HepG2 (cell line): ENCODE results near the gene KISS1. TPM values are rescaled to one million over a fixed set of nuclear protein-coding genes. Genes with fewer than 3 reads are reported as not detected.

Source experiments
- ATAC-seq: fragments of 200-7000 bp; cut with Tn5 transposase; 3 replicates; pipeline ENCODE4 v1.9.1; 2020; ENCODE audit warnings: mild to moderate bottlenecking, moderate library complexity
- BruUV-seq: library from RNA; stranded (reverse); fragments of 400-500 nt; replicated peaks from 2 replicates; lab custom pipeline; 2021; lab: Mats Ljungman, UMichigan
- CTCF ChIA-PET: fragments of 300-600 bp; formaldehyde crosslinking; extraction: SDS; loops from one replicate; lab custom pipeline; 2021; ENCODE audit warnings: low total read pairs, inconsistent platforms, low intra/inter-chr PET ratio; lab: Yijun Ruan, JAX
- POLR2A ChIA-PET: fragments of 350-600 bp; sonication (Branson Sonifier 250); formaldehyde crosslinking; loops from one replicate; lab custom pipeline; 2020; ENCODE audit warnings: antibody characterized with exemption, inconsistent platforms; lab: Yijun Ruan, JAX
- DNase-seq: peaks from one replicate; pipeline ENCODE4 v3.0.0-alpha.2; 2015; ENCODE audit warnings: low spot score
- FAIRE-seq: peaks from 3 replicates; lab custom pipeline; 2011; peaks lifted over from hg19 to GRCh38; lab: Jason Lieb, UNC
- H2AFZ ChIP-seq: one replicate; pipeline ENCODE4 v1.6.1; 2011; ENCODE audit warnings: low read length, inconsistent platforms
- H3K27ac ChIP-seq: fragments of 300-600 bp; 3 replicates; pipeline ENCODE4 v1.8.0; 2011; ENCODE audit warnings: mixed run types, mild to moderate bottlenecking, mixed read lengths, low read length, inconsistent platforms; ENCODE audit not compliant: insufficient read depth; ENCODE audit errors: extremely low read length
- H3K27me3 ChIP-seq, 2 experiments: fragments of 200-600 bp in 1 of 2; 2 replicates in 1 of 2; 3 replicates in 1 of 2; pipeline versions ENCODE4 v1.6.0 to v1.8.0; 2011; ENCODE audit warnings: low read length in 2 of 2, mild to moderate bottlenecking in 2 of 2, moderate library complexity in 2 of 2, inconsistent platforms in 1 of 2; ENCODE audit not compliant: insufficient read depth in 2 of 2, control insufficient read depth in 1 of 2
- H3K36me3 ChIP-seq, 2 experiments: fragments of 200-600 bp in 1 of 2; replicated peaks in 1 of 2; 2 replicates in 1 of 2; 3 replicates in 1 of 2; pipeline versions ENCODE4 v1.5.1 to v1.8.0; 2011; ENCODE audit warnings: low read length in 2 of 2, inconsistent platforms in 1 of 2; ENCODE audit not compliant: insufficient read depth in 2 of 2, control insufficient read depth in 1 of 2
- H3K4me1 ChIP-seq: 2 replicates; pipeline ENCODE4 v1.5.1; 2012; ENCODE audit warnings: low read length, inconsistent platforms; ENCODE audit not compliant: insufficient read depth
- H3K4me2 ChIP-seq: 2 replicates; pipeline ENCODE4 v1.6.0; 2011; ENCODE audit warnings: low read depth, low read length, inconsistent platforms
- H3K4me3 ChIP-seq, 3 experiments: fragments of 200-600 bp in 1 of 3; sonication (generic), shearing (Covaris generic) in 1 of 3; replicated peaks in 1 of 3; 2 replicates each; pipeline ENCODE4 v1.5.1; 2011 to 2016; ENCODE audit warnings: low read length in 3 of 3, inconsistent platforms in 2 of 3, low read depth in 2 of 3, mild to moderate bottlenecking in 2 of 3, control low read depth in 1 of 3, mixed read lengths in 1 of 3; ENCODE audit not compliant: insufficient read depth in 1 of 3
- H3K79me2 ChIP-seq: one replicate; pipeline ENCODE4 v1.6.1; 2011; ENCODE audit warnings: low read length, inconsistent platforms; ENCODE audit not compliant: insufficient read depth
- H3K9ac ChIP-seq: 2 replicates; pipeline ENCODE4 v1.6.0; 2011; ENCODE audit warnings: mild to moderate bottlenecking, low read depth, low read length, inconsistent platforms; ENCODE audit not compliant: insufficient read depth
- H3K9me3 ChIP-seq: 2 replicates; pipeline ENCODE4 v1.5.1; 2012; ENCODE audit warnings: mild to moderate bottlenecking, low read length
- H4K20me1 ChIP-seq: 2 replicates; pipeline ENCODE4 v1.6.0; 2011; ENCODE audit warnings: inconsistent platforms, mild to moderate bottlenecking, low read length, moderate library complexity; ENCODE audit not compliant: insufficient read depth
- MXD4 ChIP-seq: IDR thresholded peaks from 2 replicates; pipeline ENCODE4 v1.6.1; 2016; ENCODE audit warnings: mild to moderate bottlenecking, missing biosample characterization, missing genetic modification reagents
- ZNF382 ChIP-seq: sonication (generic); formaldehyde crosslinking; IDR thresholded peaks from 2 replicates; pipeline ENCODE4 v1.5.0; 2020; ENCODE audit warnings: missing genetic modification reagents, mild to moderate bottlenecking, borderline replicate concordance
- ZNF609 ChIP-seq: sonication (generic); formaldehyde crosslinking; IDR thresholded peaks from 2 replicates; pipeline ENCODE4 v1.4.0; 2020; ENCODE audit warnings: mild to moderate bottlenecking, missing genetic modification reagents, borderline replicate concordance
- WGBS: methylation state at CpG from one replicate; pipeline ENCODE4 v1.1.6; 2017; ENCODE audit warnings: low lambda C conversion rate; 5-methylcytosine and 5-hydroxymethylcytosine counted together
- in situ Hi-C: cut with HindIII; loops from 2 replicates; pipeline ENCODE4 v1.10.0; 2017; ENCODE audit warnings: low pct_unique_long_range_greater_than_20kb; ENCODE audit not compliant: extremely low pct_ligation_motif_present
- intact Hi-C: fragments of 100-400 bp; cut with micrococcal nuclease; formaldehyde crosslinking; loops from one replicate; pipeline ENCODE4 v1.10.0; 2022; ENCODE audit not compliant: unreplicated experiment
- polyA plus RNA-seq, 8 experiments: library from polyadenylated mRNA; depleted of rRNA in 3 of 8; stranded (reverse) in 7 of 8; unstranded in 1 of 8; fragments of >200 nt; fragmentation: Illumina TruSeq in 4 of 8; extraction: Trizol in 4 of 8; gene quantifications; 2 replicates each; pipeline versions ENCODE4 v1.2.1 to v1.2.3, GENCODE V29; 2011 to 2016; ENCODE audit warnings: low read depth in 4 of 8, missing spikeins in 1 of 8, mixed read lengths in 1 of 8; ENCODE audit not compliant: insufficient read depth in 1 of 8
- total RNA-seq, 5 experiments: library from RNA; depleted of rRNA; stranded (reverse); fragments of >200 nt; fragmentation: Illumina TruSeq; extraction: Trizol; gene quantifications; 2 replicates each; pipeline ENCODE4 v1.2.3, GENCODE V29; 2016; ENCODE audit warnings: low read depth in 1 of 5
- TF ChIP-seq, protein P1 (sequence below): IDR thresholded peaks from 2 replicates; pipeline ENCODE4 v1.6.1; 2018; ENCODE audit warnings: missing genetic modification reagents, mild to moderate bottlenecking, missing compliant biosample characterization
- TF ChIP-seq, protein P2 (sequence below): sonication (generic); formaldehyde crosslinking; conservative IDR thresholded peaks from 2 replicates; pipeline ENCODE4 v1.4.0; 2020; ENCODE audit warnings: missing genetic modification reagents
- TF ChIP-seq, protein P3 (sequence below): sonication (generic); formaldehyde crosslinking; IDR thresholded peaks from 2 replicates; pipeline ENCODE4 v1.8.0; 2022; ENCODE audit warnings: missing genetic modification reagents, low read depth, mild to moderate bottlenecking, borderline replicate concordance

KISS1 gene
- total and polyA plus RNA-seq, 2 of the 13 experiments (the other 11 are each of a cell fraction or from before 2014, with no cell fraction given): 0.24 to 0.80 TPM

DNA sequence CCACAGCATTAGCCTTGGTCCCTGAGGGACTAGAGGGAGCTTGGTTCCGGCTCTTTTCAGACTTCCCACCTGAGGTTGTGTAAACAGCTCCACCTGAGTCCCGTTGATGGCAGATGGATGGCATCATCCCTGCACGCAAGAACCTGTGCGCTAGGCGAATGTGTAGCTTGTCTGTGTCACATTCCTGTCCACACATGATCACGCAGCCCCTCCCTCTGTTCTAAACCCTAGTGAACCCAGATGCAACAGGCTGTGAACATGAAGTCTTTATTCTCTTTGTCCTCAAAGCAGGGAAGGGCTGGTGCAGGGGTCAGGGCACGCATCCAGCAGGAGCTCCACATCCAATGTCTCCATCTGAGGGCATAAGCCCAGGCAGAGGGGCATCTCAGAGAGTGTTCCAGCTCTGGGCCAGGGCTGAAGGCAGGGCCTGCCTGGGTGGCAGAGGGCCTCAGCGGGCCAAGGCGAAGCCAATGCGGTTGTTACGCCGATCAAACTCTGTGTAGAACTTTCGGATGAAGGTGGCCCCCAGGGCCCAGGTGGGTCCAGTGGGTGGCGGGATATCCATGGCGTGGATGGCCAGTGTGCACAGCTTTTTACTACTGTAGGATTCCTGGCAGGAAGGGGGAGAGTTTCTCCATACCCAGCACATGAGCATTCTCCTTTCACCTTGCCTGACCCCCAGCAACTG, 41.6 kb downstream of the KISS1 start:
- no peak for FAIRE-seq
- Histone ChIP-seq H3K27ac (no peak overlapping the region), H3K9me3 (no peaks in the 10 kb centered on the region), H2AFZ (no peak overlapping the region), H3K9ac (no peak overlapping the region), H3K79me2 (no peaks in the 10 kb centered on the region), H4K20me1 (no peaks in the 10 kb centered on the region), H3K4me1 (peaks cover 40% of the 10 kb centered on the region), H3K4me3 (no peak overlapping the region), H3K27me3 (peaks cover 2 to 8% of the 10 kb centered on the region in 2 experiments; a peak in 3 of 5 replicates), H3K36me3 (no peaks in the 10 kb centered on the region), H3K4me2 (no peak overlapping the region)
- TF ChIP-seq ZNF609 (CRISPR knock-in tag): no peak
- TF ChIP-seq MXD4 (CRISPR knock-in tag): no peak
- no peak for TF ChIP-seq ZNF382 (CRISPR knock-in tag)
- TF ChIP-seq, protein P1, sequence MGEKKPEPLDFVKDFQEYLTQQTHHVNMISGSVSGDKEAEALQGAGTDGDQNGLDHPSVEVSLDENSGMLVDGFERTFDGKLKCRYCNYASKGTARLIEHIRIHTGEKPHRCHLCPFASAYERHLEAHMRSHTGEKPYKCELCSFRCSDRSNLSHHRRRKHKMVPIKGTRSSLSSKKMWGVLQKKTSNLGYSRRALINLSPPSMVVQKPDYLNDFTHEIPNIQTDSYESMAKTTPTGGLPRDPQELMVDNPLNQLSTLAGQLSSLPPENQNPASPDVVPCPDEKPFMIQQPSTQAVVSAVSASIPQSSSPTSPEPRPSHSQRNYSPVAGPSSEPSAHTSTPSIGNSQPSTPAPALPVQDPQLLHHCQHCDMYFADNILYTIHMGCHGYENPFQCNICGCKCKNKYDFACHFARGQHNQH (CRISPR knock-in tag): no peak
- TF ChIP-seq, protein P2, sequence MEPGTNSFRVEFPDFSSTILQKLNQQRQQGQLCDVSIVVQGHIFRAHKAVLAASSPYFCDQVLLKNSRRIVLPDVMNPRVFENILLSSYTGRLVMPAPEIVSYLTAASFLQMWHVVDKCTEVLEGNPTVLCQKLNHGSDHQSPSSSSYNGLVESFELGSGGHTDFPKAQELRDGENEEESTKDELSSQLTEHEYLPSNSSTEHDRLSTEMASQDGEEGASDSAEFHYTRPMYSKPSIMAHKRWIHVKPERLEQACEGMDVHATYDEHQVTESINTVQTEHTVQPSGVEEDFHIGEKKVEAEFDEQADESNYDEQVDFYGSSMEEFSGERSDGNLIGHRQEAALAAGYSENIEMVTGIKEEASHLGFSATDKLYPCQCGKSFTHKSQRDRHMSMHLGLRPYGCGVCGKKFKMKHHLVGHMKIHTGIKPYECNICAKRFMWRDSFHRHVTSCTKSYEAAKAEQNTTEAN (CRISPR knock-in tag): no peak
- TF ChIP-seq, protein P3, sequence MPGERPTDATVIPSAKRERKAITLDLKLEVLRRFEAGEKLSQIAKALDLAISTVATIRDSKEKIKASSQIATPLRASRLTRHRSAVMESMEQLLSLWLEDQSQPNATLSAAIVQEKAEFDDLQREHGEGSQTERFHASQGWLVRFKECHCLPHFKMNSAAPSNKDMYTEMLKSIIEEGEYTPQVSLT (CRISPR knock-in tag): no peak
- no TSS peak for BruUV-seq
- 88% methylated on average over 7 of the region's 15 CpGs for WGBS
- no peak for DNase-seq
- ChIA-PET POLR2A (interaction anchor here (0.5 kb wide), 1 partner anchor 37 kb away, joined by 3 read pairs; no protein-coding TSS in a partner anchor), CTCF (no interaction called here)
- intact Hi-C loops: loop anchor here (10.0 kb wide), 1 partner anchor 220 kb away; no protein-coding TSS in a partner anchor
- ATAC-seq: no peak
- in situ Hi-C loops: loop anchor here (5.0 kb wide), 1 partner anchor 58 kb away; the partner anchor contains the start of gene GOLT1A
